ENCODE results near the gene ASZ1.

ASZ1 gene

GRCh38 chr7:117472335-117472734 is 45.0 kb upstream of the ASZ1 start:
- ChIA-PET CTCF (interaction anchor here (0.5 to 0.9 kb wide), 2 partner anchors 13 to 400 kb away, joined by 3 to 4 read pairs; no protein-coding TSS in a partner anchor), POLR2A (no interaction called here)
- no peaks in the 10 kb centered on the region for H3K4me1 ChIP-seq (ENCODE audit: control insufficient read depth, insufficient read depth, low read length)
- no peak overlapping the region for H3K4me3 ChIP-seq (ENCODE audit: low read depth, low read length)
- no peaks in the 10 kb centered on the region for H3K9me3 ChIP-seq (ENCODE audit: control insufficient read depth, insufficient read depth, low read depth, low read length)
- TF ChIP-seq TCF7L2 (IDR thresholded peaks at IDR 0.05; ENCODE audit: borderline replicate concordance, low read depth, low read length) (no peak), ZBTB8A (tag by site-specific recombination; IDR thresholded peaks at IDR 0.05) (no peak), ZNF146 (tag by site-specific recombination; IDR thresholded peaks at IDR 0.05) (no peak), RBAK (tag by site-specific recombination; IDR thresholded peaks at IDR 0.05) (no peak), ZNF488 (tag by site-specific recombination; IDR thresholded peaks at IDR 0.05) (no peak), ZBTB44 (tag by site-specific recombination; IDR thresholded peaks at IDR 0.05) (no peak), ZNF10 (tag by site-specific recombination; IDR thresholded peaks at IDR 0.05) (no peak), GLIS1 (tag by site-specific recombination; IDR thresholded peaks at IDR 0.05) (no peak), ZNF350 (tag by site-specific recombination; IDR thresholded peaks at IDR 0.05) (no peak), ZNF670 (tag by site-specific recombination; IDR thresholded peaks at IDR 0.05; ENCODE audit: low read depth) (no peak), ZNF560 (tag by site-specific recombination; IDR thresholded peaks at IDR 0.05; ENCODE audit: borderline replicate concordance) (no peak), ZFP37 (tag by site-specific recombination; IDR thresholded peaks at IDR 0.05) (no peak), ZSCAN18 (tag by site-specific recombination; IDR thresholded peaks at IDR 0.05) (no peak), ZNF138 (tag by site-specific recombination; IDR thresholded peaks at IDR 0.05; ENCODE audit: borderline replicate concordance) (no peak), ZBTB11 (tag by site-specific recombination; conservative IDR thresholded peaks at IDR 0.05; ENCODE audit: low read depth) (no peak), PRDM1 (tag by site-specific recombination; IDR thresholded peaks at IDR 0.05) (no peak)
- no peaks in the 10 kb centered on the region for H3K36me3 ChIP-seq (ENCODE audit: control insufficient read depth in 2 of 2, insufficient read depth in 1 of 2, low read length in 2 of 2)
- H3K27ac ChIP-seq (ENCODE audit: extremely low read depth, low read depth, low read length) = no peak overlapping the region

- H3K4me3 ChIP-seq (ENCODE audit: low read depth, low read length) = no peak overlapping the region
- no peak overlapping the region for H3K27ac ChIP-seq (ENCODE audit: extremely low read depth, low read depth, low read length)
- TF ChIP-seq ZBTB1 (tag by site-specific recombination; IDR thresholded peaks at IDR 0.05) (no peak), ELK4 (IDR thresholded peaks at IDR 0.05; ENCODE audit: borderline replicate concordance, low read depth, low read length) (no peak), ZNF514 (tag by site-specific recombination; IDR thresholded peaks at IDR 0.05) (no peak), PRDM10 (tag by site-specific recombination; IDR thresholded peaks at IDR 0.05) (no peak), GLI2 (tag by site-specific recombination; IDR thresholded peaks at IDR 0.05; ENCODE audit: borderline replicate concordance, low read depth) (no peak), ZNF23 (tag by site-specific recombination; IDR thresholded peaks at IDR 0.05; ENCODE audit: borderline replicate concordance) (no peak), ZNF843 (tag by site-specific recombination; IDR thresholded peaks at IDR 0.05) (no peak)
- H3K9me3 ChIP-seq (ENCODE audit: control insufficient read depth, insufficient read depth, low read depth, low read length) = no peaks in the 10 kb centered on the region
- no peaks in the 10 kb centered on the region for H3K4me1 ChIP-seq (ENCODE audit: control insufficient read depth, insufficient read depth, low read length)
- no peaks in the 10 kb centered on the region for H3K36me3 ChIP-seq (ENCODE audit: control insufficient read depth in 2 of 2, insufficient read depth in 1 of 2, low read length in 2 of 2)
- POLR2A ChIA-PET = no interaction called here
- CTCF ChIA-PET = interaction anchor here (1.2 kb wide), 1 partner anchor 12 kb away, joined by 5 read pairs; no protein-coding TSS in a partner anchor
These were observed 43.5 kb upstream of the ASZ1 start for GRCh38 chr7:117470777-117471176.
